ENCODE results near the gene MXD4.

The MXD4 gene

DNA sequence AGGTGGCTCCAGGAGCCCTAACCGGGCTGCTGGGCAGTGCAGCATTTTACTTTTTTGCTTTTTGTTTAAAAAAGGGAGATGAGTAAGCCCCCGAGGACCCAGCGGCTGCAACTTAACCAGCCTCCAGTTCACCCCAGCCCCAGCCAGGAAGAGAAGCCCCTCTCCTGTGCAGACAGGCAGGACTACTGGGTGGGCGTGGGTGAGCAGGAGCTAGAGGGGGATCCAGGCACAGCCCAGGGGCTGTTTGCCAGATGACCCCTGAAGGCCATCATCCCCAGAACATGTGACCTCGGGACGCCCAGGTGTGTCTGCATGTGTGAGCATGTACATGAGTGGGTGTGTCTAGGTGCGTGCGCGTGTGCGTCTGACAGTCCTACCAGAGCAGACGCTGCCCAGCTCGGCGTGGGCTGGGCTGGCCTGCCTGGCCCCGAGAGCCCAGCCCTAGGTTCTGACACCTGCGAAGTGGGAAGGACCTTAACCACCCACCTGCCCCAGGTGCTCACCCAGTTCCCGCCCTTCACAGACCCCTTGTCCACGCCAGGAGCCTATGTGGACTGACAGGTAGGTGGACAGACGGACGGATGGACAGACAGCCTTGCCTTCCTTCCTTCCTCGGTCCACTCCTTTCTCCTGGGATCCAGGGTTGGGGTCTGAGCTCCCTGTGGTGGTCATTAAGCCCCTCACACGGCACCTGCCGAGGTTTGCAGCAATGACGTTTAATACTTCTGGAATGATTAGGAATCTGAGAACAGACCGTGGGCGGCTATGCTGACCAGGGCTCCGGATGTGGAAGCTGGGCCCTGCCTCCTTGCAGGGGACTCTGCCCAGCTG is 12.2 kb downstream of the MXD4 start:
- DNase-seq (ENCODE audit: low read depth): no peak
- TF ChIP-seq, protein P1, sequence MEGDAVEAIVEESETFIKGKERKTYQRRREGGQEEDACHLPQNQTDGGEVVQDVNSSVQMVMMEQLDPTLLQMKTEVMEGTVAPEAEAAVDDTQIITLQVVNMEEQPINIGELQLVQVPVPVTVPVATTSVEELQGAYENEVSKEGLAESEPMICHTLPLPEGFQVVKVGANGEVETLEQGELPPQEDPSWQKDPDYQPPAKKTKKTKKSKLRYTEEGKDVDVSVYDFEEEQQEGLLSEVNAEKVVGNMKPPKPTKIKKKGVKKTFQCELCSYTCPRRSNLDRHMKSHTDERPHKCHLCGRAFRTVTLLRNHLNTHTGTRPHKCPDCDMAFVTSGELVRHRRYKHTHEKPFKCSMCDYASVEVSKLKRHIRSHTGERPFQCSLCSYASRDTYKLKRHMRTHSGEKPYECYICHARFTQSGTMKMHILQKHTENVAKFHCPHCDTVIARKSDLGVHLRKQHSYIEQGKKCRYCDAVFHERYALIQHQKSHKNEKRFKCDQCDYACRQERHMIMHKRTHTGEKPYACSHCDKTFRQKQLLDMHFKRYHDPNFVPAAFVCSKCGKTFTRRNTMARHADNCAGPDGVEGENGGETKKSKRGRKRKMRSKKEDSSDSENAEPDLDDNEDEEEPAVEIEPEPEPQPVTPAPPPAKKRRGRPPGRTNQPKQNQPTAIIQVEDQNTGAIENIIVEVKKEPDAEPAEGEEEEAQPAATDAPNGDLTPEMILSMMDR (IDR thresholded peaks at IDR 0.05; ENCODE audit: low read depth, low read length, missing control alignments): no peak
- no peak overlapping the region for H3K4me3 ChIP-seq (ENCODE audit: low read depth, low read length)

GRCh38 chr4:2248821-2249261 is 13.1 kb downstream of the MXD4 start:
- H3K4me3 ChIP-seq (ENCODE audit: low read depth, low read length): no peak overlapping the region
- no peak for DNase-seq (ENCODE audit: low read depth)
- TF ChIP-seq, protein P1 (IDR thresholded peaks at IDR 0.05; ENCODE audit: low read depth, low read length, missing control alignments): no peak

GRCh38 chr4:2248044-2248780 is 13.7 kb downstream of the MXD4 start:
- no peak overlapping the region for H3K4me3 ChIP-seq (ENCODE audit: low read depth, low read length)
- DNase-seq (ENCODE audit: low read depth): no peak
- TF ChIP-seq, protein P1 (IDR thresholded peaks at IDR 0.05; ENCODE audit: low read depth, low read length, missing control alignments): no peak

DNA sequence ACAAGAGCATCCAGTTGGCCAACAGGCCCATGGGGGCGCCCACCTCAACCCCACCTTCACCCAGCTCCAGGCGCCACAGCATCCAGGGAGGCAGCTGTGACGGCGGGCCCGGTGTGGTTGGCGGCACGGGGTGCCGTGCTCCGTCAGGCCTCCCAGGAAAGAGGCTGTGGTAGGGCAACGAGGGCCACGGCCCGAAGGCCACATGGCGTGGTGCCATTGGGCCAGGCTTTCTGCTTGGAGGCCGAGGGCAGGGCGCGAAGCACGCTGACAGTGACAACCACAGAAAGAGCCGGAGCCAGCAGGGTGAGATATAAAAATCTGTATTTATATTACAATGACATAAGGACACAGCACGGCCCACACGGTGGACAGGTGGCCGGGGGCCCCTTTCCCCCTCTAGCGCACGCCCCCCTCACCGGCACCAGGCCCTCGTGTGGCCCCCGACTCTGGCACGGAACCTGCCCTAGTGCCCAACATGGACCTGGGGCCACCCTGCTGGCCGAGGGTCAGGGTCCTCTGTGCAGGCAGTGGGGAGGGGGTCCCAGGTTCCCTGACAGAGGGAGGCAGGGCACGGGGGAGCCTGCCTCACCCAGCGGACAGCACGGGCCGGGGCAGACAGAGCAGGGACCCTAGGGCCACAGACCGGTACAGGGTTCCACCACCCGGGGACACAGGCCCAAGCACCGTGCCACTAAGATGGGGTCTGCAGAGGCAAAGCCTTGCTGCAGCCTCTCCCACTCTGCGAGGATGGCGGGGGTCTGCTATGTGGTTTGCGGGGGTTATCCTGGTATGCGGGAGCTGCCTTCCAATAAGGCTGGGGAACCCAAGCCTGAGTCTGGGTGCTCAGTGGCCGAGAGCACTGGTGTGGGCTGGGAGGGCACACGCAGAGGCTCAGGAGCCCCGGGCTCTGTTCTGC is 14.5 kb downstream of the MXD4 start:
- DNase-seq (ENCODE audit: low read depth): no peak
- H3K4me3 ChIP-seq (ENCODE audit: low read depth, low read length): no peak overlapping the region
- TF ChIP-seq, protein P1 (IDR thresholded peaks at IDR 0.05; ENCODE audit: low read depth, low read length, missing control alignments): no peak

GRCh38 chr4:2246384-2247127 is 15.4 kb downstream of the MXD4 start:
- no peak for DNase-seq (ENCODE audit: low read depth)
- H3K4me3 ChIP-seq (ENCODE audit: low read depth, low read length): no peak overlapping the region
- TF ChIP-seq, protein P1 (IDR thresholded peaks at IDR 0.05; ENCODE audit: low read depth, low read length, missing control alignments): no peak

DNA sequence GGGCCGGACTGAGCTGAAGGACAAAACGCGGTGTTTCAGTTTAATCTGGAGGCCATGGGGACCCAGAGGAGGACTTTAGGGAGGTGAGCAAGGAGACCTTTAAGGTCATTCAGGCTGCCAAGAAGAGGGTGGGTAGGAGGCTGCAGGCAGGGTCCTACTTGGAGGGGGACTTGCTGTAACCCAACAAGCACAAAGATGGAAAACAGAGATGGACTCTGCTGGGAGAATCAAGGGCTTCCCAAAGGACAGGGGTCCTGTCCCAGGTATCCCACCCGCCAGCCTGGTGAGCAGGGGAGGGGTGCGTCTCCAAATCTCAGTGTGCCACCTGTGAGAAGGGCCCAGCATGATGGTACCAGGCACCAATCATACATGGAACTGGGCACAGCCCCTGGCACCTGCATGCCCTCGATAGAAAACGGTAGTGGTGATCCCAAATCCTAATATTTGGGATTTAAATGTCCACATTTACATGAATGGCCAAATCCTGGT is 16.1 kb downstream of the MXD4 start:
- TF ChIP-seq, protein P1 (IDR thresholded peaks at IDR 0.05; ENCODE audit: low read depth, low read length, missing control alignments): no peak
- DNase-seq (ENCODE audit: low read depth): no peak
- H3K4me3 ChIP-seq (ENCODE audit: low read depth, low read length): no peak overlapping the region
